IMR-90 (cell line): Measurements from ENCODE around the gene FBXL4. TPM values are rescaled to one million over a fixed set of nuclear protein-coding genes. Genes with fewer than 3 reads are reported as not detected.

Experiments used
- ATAC-seq: fragments of 200-7000 bp; cut with Tn5 transposase; 2 replicates; pipeline ENCODE4 v1.9.1; 2020; ENCODE audit warnings: low read depth, mild to moderate bottlenecking, moderate library complexity
- BruUV-seq: library from RNA; stranded (reverse); fragments of 400-500 nt; replicated peaks from 2 replicates; lab custom pipeline; 2021; lab: Mats Ljungman, UMichigan
- CTCF ChIA-PET: fragments of 300-600 bp; formaldehyde crosslinking; extraction: SDS; loops from one replicate; lab custom pipeline; 2021; ENCODE audit warnings: antibody characterized with exemption; lab: Yijun Ruan, JAX
- POLR2A ChIA-PET: fragments of 300-600 bp; sonication (Branson Sonifier 250); formaldehyde crosslinking; loops from one replicate; lab custom pipeline; 2022; ENCODE audit warnings: antibody characterized with exemption; ENCODE audit not compliant: unreplicated experiment; lab: Charles Lee
- DNase-seq: peaks from one replicate; pipeline ENCODE4 v3.0.0; 2013
- H2AFZ ChIP-seq: replicated peaks from 2 replicates; pipeline ENCODE3; 2013; ENCODE audit warnings: low read length, mild to moderate bottlenecking; ENCODE audit not compliant: poor library complexity
- H2AK5ac ChIP-seq: 2 replicates; pipeline ENCODE4 v1.6.1; 2013; ENCODE audit warnings: low read depth, low read length, inconsistent platforms
- H2AK9ac ChIP-seq: replicated peaks from 2 replicates; pipeline ENCODE3; 2013; ENCODE audit warnings: mild to moderate bottlenecking, low read depth, low read length, moderate library complexity; ENCODE audit not compliant: poor library complexity
- H2BK120ac ChIP-seq: 2 replicates; pipeline ENCODE4 v1.6.1; 2013; ENCODE audit warnings: low read depth, low read length, inconsistent platforms
- H2BK15ac ChIP-seq: 3 replicates; pipeline ENCODE4 v1.6.1; 2013; ENCODE audit warnings: low read depth, low read length, inconsistent platforms
- H2BK20ac ChIP-seq: 2 replicates; pipeline ENCODE4 v1.6.1; 2013; ENCODE audit warnings: low read depth, mild to moderate bottlenecking, inconsistent platforms, low read length, moderate library complexity
- H2BK5ac ChIP-seq: 2 replicates; pipeline ENCODE4 v1.6.1; 2013; ENCODE audit warnings: mild to moderate bottlenecking, low read depth, low read length, inconsistent platforms; ENCODE audit not compliant: poor library complexity, severe bottlenecking
- H3K14ac ChIP-seq: replicated peaks from 2 replicates; pipeline ENCODE4 v1.6.1; 2013; ENCODE audit warnings: low read depth, low read length, inconsistent platforms
- H3K18ac ChIP-seq: 2 replicates; pipeline ENCODE4 v1.6.1; 2013; ENCODE audit warnings: low read depth, low read length, control low read depth
- H3K23ac ChIP-seq: 2 replicates; pipeline ENCODE4 v1.6.1; 2013; ENCODE audit warnings: low read depth, low read length, inconsistent platforms
- H3K27ac ChIP-seq: 2 replicates; pipeline ENCODE4 v1.5.1; 2013; ENCODE audit warnings: mild to moderate bottlenecking, control low read depth, low read length; ENCODE audit not compliant: insufficient read depth
- H3K27me3 ChIP-seq: 2 replicates; pipeline ENCODE4 v1.6.1; 2013; ENCODE audit warnings: low read length; ENCODE audit not compliant: control insufficient read depth, insufficient read depth
- H3K36me3 ChIP-seq: 2 replicates; pipeline ENCODE4 v1.6.1; 2013; ENCODE audit warnings: low read length, mixed read lengths; ENCODE audit not compliant: control insufficient read depth, insufficient read depth
- H3K4ac ChIP-seq: 2 replicates; pipeline ENCODE4 v1.6.1; 2013; ENCODE audit warnings: low read depth, low read length, inconsistent platforms
- H3K4me1 ChIP-seq: 2 replicates; pipeline ENCODE4 v1.6.1; 2013; ENCODE audit warnings: low read length, mixed read lengths; ENCODE audit not compliant: control insufficient read depth, insufficient read depth
- H3K4me2 ChIP-seq: 2 replicates; pipeline ENCODE4 v1.6.1; 2013; ENCODE audit warnings: low read depth, mild to moderate bottlenecking, control low read depth, low read length, moderate library complexity
- H3K4me3 ChIP-seq: 2 replicates; pipeline ENCODE4 v1.5.1; 2013; ENCODE audit warnings: low read depth, mild to moderate bottlenecking, control low read depth, low read length, moderate library complexity; ENCODE audit not compliant: insufficient read depth
- H3K56ac ChIP-seq: 2 replicates; pipeline ENCODE4 v1.6.1; 2013; ENCODE audit warnings: low read length, inconsistent platforms; ENCODE audit not compliant: insufficient read depth; ENCODE audit errors: extremely low read depth
- H3K79me1 ChIP-seq, 2 experiments: 2 replicates each; pipeline ENCODE4 v1.6.1; 2013; ENCODE audit warnings: low read length in 2 of 2, inconsistent platforms in 1 of 2, low read depth in 1 of 2
- H3K9ac ChIP-seq: 2 replicates; pipeline ENCODE4 v1.6.1; 2013; ENCODE audit warnings: low read depth, low read length, control low read depth
- H3K9me1 ChIP-seq: 2 replicates; pipeline ENCODE4 v1.6.1; 2013; ENCODE audit warnings: low read length, inconsistent platforms; ENCODE audit not compliant: insufficient read depth
- H3K9me3 ChIP-seq: 2 replicates; pipeline ENCODE4 v1.6.1; 2013; ENCODE audit warnings: low read length; ENCODE audit not compliant: control insufficient read depth, insufficient read depth
- H4K20me1 ChIP-seq: 2 replicates; pipeline ENCODE4 v1.6.1; 2013; ENCODE audit warnings: low read length, inconsistent platforms; ENCODE audit not compliant: insufficient read depth
- H4K5ac ChIP-seq: 2 replicates; pipeline ENCODE4 v1.6.1; 2013; ENCODE audit warnings: mild to moderate bottlenecking, low read depth, low read length, control low read depth
- H4K8ac ChIP-seq, 2 experiments: 2 replicates each; pipeline ENCODE4 v1.6.1; 2013; ENCODE audit warnings: low read depth in 2 of 2, low read length in 2 of 2, control low read depth in 1 of 2, inconsistent platforms in 1 of 2
- H4K91ac ChIP-seq: 2 replicates; pipeline ENCODE4 v1.6.1; 2013; ENCODE audit warnings: low read depth, low read length, inconsistent platforms; ENCODE audit not compliant: insufficient read depth
- BHLHE40 ChIP-seq: fragments of 150-350 bp; IDR thresholded peaks from 2 replicates; pipeline ENCODE4 v1.6.1; 2016; ENCODE audit warnings: mild to moderate bottlenecking, low read depth, low read length
- CEBPB ChIP-seq: IDR thresholded peaks from 2 replicates; pipeline ENCODE4 v1.6.1; 2012; ENCODE audit warnings: low read depth, low read length, improper control_type of control experiment
- CHD1 ChIP-seq: IDR thresholded peaks from 2 replicates; pipeline ENCODE4 v1.6.1; 2012; ENCODE audit warnings: low read depth, low read length, improper control_type of control experiment
- FOS ChIP-seq: fragments of 150-350 bp; IDR thresholded peaks from 2 replicates; pipeline ENCODE4 v1.6.1; 2016; ENCODE audit warnings: low read depth, low read length
- MAFK ChIP-seq: IDR thresholded peaks from 2 replicates; pipeline ENCODE4 v1.6.1; 2012; ENCODE audit warnings: low read depth, low read length, improper control_type of control experiment
- MAZ ChIP-seq: IDR thresholded peaks from 2 replicates; pipeline ENCODE4 v1.6.1; 2012; ENCODE audit warnings: low read depth, mild to moderate bottlenecking, low read length, improper control_type of control experiment, moderate library complexity, borderline replicate concordance
- NFE2L2 ChIP-seq: fragments of 150-350 bp; IDR thresholded peaks from 2 replicates; pipeline ENCODE4 v1.6.1; 2016; ENCODE audit warnings: low read depth, mild to moderate bottlenecking, low read length
- RAD21 ChIP-seq: IDR thresholded peaks from 2 replicates; pipeline ENCODE4 v1.6.1; 2012; ENCODE audit warnings: low read length, improper control_type of control experiment
- RCOR1 ChIP-seq: IDR thresholded peaks from 2 replicates; pipeline ENCODE4 v1.6.1; 2012; ENCODE audit warnings: mild to moderate bottlenecking, low read length, improper control_type of control experiment; ENCODE audit not compliant: insufficient replicate concordance
- SMC3 ChIP-seq: fragments of 150-350 bp; IDR thresholded peaks from 2 replicates; pipeline ENCODE4 v1.6.1; 2016; ENCODE audit warnings: low read depth, mild to moderate bottlenecking, antibody characterized with exemption, low read length, moderate library complexity
- WGBS, 2 experiments: methylation state at CpG; one replicate each; pipeline versions ENCODE4 v1.1.5 to v1.1.7; 2013; ENCODE audit warnings: missing lambda C conversion rate in 2 of 2; ENCODE audit not compliant: insufficient read length in 1 of 2; ENCODE audit errors: extremely low coverage in 2 of 2; 5-methylcytosine and 5-hydroxymethylcytosine counted together
- dilution Hi-C: fragments of 300-500 bp; cut with HindIII; formaldehyde crosslinking; loops from one replicate; pipeline ENCODE4 v1.14.3; 2018; ENCODE audit warnings: low sequenced_read_pairs; ENCODE audit not compliant: unreplicated experiment
- in situ Hi-C: fragments of 300-500 bp; cut with MboI; formaldehyde crosslinking; loops from 3 replicates; pipeline ENCODE4 v1.14.3; 2019; ENCODE audit warnings: low sequenced_read_pairs, inconsistent platforms, mixed read lengths
- intact Hi-C: fragments of 100-400 bp; cut with micrococcal nuclease; formaldehyde crosslinking; loops from 2 replicates; pipeline ENCODE4 v1.10.0; 2022
- polyA plus RNA-seq, 3 experiments: library from polyadenylated mRNA; depleted of rRNA; stranded (reverse); fragments of >200 nt; gene quantifications; 2 replicates each; pipeline ENCODE4 v1.2.3, GENCODE V29; 2012; ENCODE audit warnings: low replicate concordance in 1 of 3
- total RNA-seq: library from RNA; depleted of rRNA; stranded (reverse); fragments of >200 nt; gene quantifications from 2 replicates; pipeline ENCODE4 v1.2.3, GENCODE V29; 2012

Gene FBXL4
- total and polyA plus RNA-seq, 2 of the 4 experiments (the other 2 are of a cell fraction), result 7.8 to 17.6 TPM

DNA sequence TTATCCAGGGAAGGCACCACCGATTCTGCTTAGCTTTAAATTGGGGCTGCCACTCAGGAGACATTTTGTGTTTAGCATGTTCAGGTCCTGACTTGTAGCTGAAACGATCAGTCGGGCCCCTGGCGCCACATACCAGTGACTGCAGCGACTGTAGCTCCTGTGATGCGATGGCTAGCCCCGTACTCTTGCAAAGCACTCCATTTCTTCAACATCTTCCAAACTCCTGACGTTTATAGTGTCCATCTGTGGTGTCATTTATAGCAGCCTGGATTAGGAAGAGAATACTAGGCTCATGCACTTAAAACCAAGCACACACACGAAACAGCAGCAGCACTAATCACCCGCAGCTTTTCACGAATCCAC is 100.3 kb downstream of the FBXL4 start:
- Histone ChIP-seq H4K5ac (no peak overlapping the region), H2BK15ac (no peak overlapping the region), H3K36me3 (no peaks in the 10 kb centered on the region), H2BK20ac (no peak overlapping the region), H2BK120ac (no peak overlapping the region), H3K9me3 (no peaks in the 10 kb centered on the region), H4K20me1 (no peaks in the 10 kb centered on the region), H3K27ac (no peak overlapping the region), H3K18ac (no peak overlapping the region), H2AK9ac (no peak overlapping the region), H3K14ac (no peak overlapping the region), H3K9me1 (no peaks in the 10 kb centered on the region), H3K56ac (no peak overlapping the region), H2AFZ (no peak overlapping the region), H3K4me2 (peak overlapping the region; percentile 64; the same call in 1 of the 2 replicates), H3K4me3 (no peak overlapping the region), H3K23ac (no peak overlapping the region), H3K4ac (no peak overlapping the region), H3K9ac (no peak overlapping the region), H2AK5ac (no peak overlapping the region), H3K79me1 (no peaks in the 10 kb centered on the region), H4K91ac (no peak overlapping the region), H3K27me3 (peaks cover 64% of the 10 kb centered on the region), H2BK5ac (no peak overlapping the region), H4K8ac (no peak overlapping the region), H3K4me1 (peaks cover 6% of the 10 kb centered on the region; the same call in 1 of the 2 replicates)
- BruUV-seq, result no TSS peak
- intact Hi-C loops, result no loop called here
- POLR2A ChIA-PET, result no interaction called here
- no peak for TF ChIP-seq RCOR1
- no peak for TF ChIP-seq CHD1
- no peak for TF ChIP-seq MAZ
- no peak for TF ChIP-seq NFE2L2
- no peak for TF ChIP-seq MAFK
- TF ChIP-seq CEBPB, result no peak
- no peak for TF ChIP-seq RAD21
- no peak for TF ChIP-seq BHLHE40
- TF ChIP-seq SMC3, result no peak
- no peak for TF ChIP-seq FOS
- WGBS, 2 experiments, result no CpG with 5 or more reads among the region's 11 CpGs
- ATAC-seq, result no peak
- in situ Hi-C loops, result loop anchor here (10.0 kb wide), 1 partner anchor 1353 kb away; no protein-coding TSS in a partner anchor
- no peak for DNase-seq
- CTCF ChIA-PET, result no interaction called here
- dilution Hi-C loops, result no loop called here
